Parietal lobe (tissue), 1 donor: ENCODE results near the gene MRPS17. TPM values are rescaled to one million over a fixed set of nuclear protein-coding genes. Genes with fewer than 3 reads are reported as not detected.

ENCODE experiments used
- total RNA-seq: library from RNA; depleted of rRNA; stranded (reverse); fragments of >200 nt; gene quantifications from one replicate; pipeline ENCODE4 v1.2.3, GENCODE V29; 2014

The MRPS17 gene
- total RNA-seq, result 14.4 TPM

GRCh38 chr7:55951637-55952351 lies at the start of gene MRPS17:
MRPS17 (plus strand) TSS chr7:55951877; CDS start chr7:55953196, 1,319 bp downstream.

DNA sequence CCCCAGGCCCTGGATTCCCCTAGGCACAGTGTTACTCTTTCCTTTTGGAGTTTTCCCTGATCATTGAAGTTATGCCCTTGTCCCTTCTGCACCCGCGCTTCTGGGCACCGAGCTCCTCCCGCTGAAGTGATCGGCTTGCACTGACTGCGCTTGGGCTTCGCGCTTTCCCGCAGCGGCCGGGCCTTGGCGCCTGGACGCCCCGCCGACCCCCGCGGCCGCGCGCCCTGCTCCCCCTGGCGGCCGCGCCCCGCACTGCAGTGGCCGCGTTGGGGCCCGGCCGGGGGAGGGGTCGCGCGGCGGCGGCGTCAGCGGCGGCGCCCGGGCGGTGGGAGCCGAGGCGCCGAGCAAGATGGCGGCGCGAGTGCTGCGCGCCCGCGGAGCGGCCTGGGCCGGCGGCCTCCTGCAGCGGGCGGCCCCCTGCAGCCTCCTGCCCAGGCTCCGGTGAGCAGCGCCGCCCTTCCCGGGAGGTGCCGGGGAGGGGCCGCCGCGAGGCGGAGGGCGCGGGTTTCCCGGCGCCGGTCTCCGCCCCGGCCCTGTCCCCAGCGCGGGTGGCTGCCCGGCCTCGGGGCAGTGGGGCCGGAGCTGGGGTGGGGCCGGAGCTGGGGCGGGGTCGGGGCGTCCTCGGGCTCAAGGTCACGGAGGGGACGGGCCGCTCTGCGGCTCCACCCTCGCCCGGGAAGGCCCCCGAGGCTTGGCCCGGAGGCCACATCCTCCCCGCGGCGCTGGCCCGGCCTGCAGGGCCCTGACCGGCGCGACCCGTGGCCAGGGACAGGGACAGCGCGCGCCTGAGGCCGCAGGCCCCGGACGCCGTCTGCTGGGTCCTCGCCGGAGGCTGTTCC lies 12.8 kb downstream of the MRPS17 start, which contains the start of gene NIPSNAP2:
Gene NIPSNAP2 (plus strand): TSS at position 325 of the 839 bp plus-strand sequence. CDS start 25 bp downstream, at position 350.

Other genes starting within 250 kb of the MRPS17 start
- gene SEPTIN14, start 89.1 kb upstream of the MRPS17 start, total RNA-seq, result not detected
- 65.4 TPM for gene ZNF713, start 64.4 kb upstream of the MRPS17 start, total RNA-seq
- 57.0 TPM for gene NIPSNAP2, start 12.7 kb downstream of the MRPS17 start, total RNA-seq
- 16.0 TPM for gene PSPH, start 99.6 kb downstream of the MRPS17 start, total RNA-seq
- gene CCT6A, start 99.9 kb downstream of the MRPS17 start, total RNA-seq, result 170 TPM
- 66.7 TPM for gene SUMF2, start 112.4 kb downstream of the MRPS17 start, total RNA-seq
- 4.4 TPM for gene PHKG1, start 141.1 kb downstream of the MRPS17 start, total RNA-seq
- 137 TPM for gene CHCHD2, start 154.6 kb downstream of the MRPS17 start, total RNA-seq
- gene NUPR2, start 164.5 kb downstream of the MRPS17 start, total RNA-seq, result not detected